Tibial nerve (tissue), 4 donors: ENCODE results near the gene GBA2. TPM values are rescaled to one million over a fixed set of nuclear protein-coding genes. Genes with fewer than 3 reads are reported as not detected.

Source experiments
- DNase-seq, 2 donors: peaks; one replicate each; pipeline ENCODE4 v3.0.0-alpha.2; 2019; ENCODE audit warnings: low spot score in 2 of 2
- H3K27ac ChIP-seq, 4 donors: fragments of 200-600 bp; sonication (generic) in 3 of 4; one replicate each; pipeline ENCODE4 v1.5.1; 2017 to 2019; ENCODE audit warnings: mild to moderate bottlenecking in 1 of 4
- H3K27me3 ChIP-seq, 2 donors: fragments of 200-600 bp; sonication (generic) in 1 of 2; one replicate each; pipeline versions ENCODE4 v1.5.1 to v1.6.0; 2017 to 2019
- H3K36me3 ChIP-seq, 3 donors: fragments of 200-600 bp; sonication (generic); one replicate each; pipeline ENCODE4 v1.5.1; 2018 to 2019
- H3K4me1 ChIP-seq, 4 donors: fragments of 200-600 bp; sonication (generic) in 3 of 4; one replicate each; pipeline ENCODE4 v1.5.1; 2017 to 2019
- H3K4me3 ChIP-seq, 4 donors: fragments of 200-600 bp; sonication (generic) in 3 of 4; one replicate each; pipeline ENCODE4 v1.5.1; 2017 to 2019; ENCODE audit warnings: mild to moderate bottlenecking in 1 of 4, moderate library complexity in 1 of 4
- H3K9me3 ChIP-seq, 4 donors: fragments of 200-600 bp; sonication (generic) in 3 of 4; one replicate each; pipeline ENCODE4 v1.5.1; 2017 to 2019
- EP300 ChIP-seq, 2 donors: sonication (generic); formaldehyde crosslinking; IDR thresholded peaks; one replicate each; pipeline ENCODE4 v1.6.1; 2017; ENCODE audit warnings: antibody characterized with exemption in 2 of 2, mild to moderate bottlenecking in 1 of 2
- POLR2A ChIP-seq, 2 donors: fragments of 450-650 bp; IDR thresholded peaks; one replicate each; pipeline ENCODE4 v1.6.1; 2017; ENCODE audit warnings: antibody characterized with exemption in 2 of 2, mild to moderate bottlenecking in 2 of 2, moderate library complexity in 2 of 2
- WGBS, 2 donors: methylation state at CpG; one replicate each; pipeline ENCODE4 v1.1.5; 2018; 5-methylcytosine and 5-hydroxymethylcytosine counted together
- total RNA-seq, 4 donors: library from RNA; depleted of rRNA; stranded (reverse); fragments of >200 nt; gene quantifications; one replicate each; pipeline ENCODE4 v1.1.0, GENCODE V29; 2016
- TF ChIP-seq, protein P1 (sequence below), 5 experiments: fragments of 200-600 bp in 3 of 5; fragments of 450-650 bp in 2 of 5; sonication (generic) in 3 of 5; IDR thresholded peaks; one replicate each; pipeline ENCODE4 v1.5.1; 2016 to 2019; ENCODE audit warnings: antibody characterized with exemption in 5 of 5, mild to moderate bottlenecking in 3 of 5, moderate library complexity in 2 of 5

Gene GBA2
- total RNA-seq, 4 donors from 2014 or later: 63.8 to 92.1 (median 66.1) TPM

DNA sequence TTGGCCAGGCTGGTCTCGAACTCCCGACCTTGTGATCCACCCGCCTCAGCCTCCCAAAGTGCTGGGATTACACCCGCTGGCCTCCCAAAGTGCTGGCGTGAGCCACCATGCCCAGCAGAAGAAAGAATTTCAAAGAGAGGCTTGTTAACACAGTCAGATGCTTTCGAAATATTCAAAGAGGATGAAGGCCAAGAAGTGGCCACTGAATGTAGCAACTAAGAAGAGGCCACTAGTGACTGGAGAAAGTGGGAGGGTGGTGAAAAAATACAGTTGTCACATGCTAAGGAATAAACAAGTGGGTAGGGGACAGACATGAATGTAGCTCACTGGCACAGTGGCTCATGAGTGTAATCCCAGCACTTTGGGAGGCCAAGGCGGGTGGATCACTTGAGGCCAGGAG lies 46.3 kb downstream of the GBA2 start:
- TF ChIP-seq EP300 (IDR thresholded peaks at IDR 0.05) (no peak), POLR2A (IDR thresholded peaks at IDR 0.05) (no peak)
- TF ChIP-seq, protein P1, sequence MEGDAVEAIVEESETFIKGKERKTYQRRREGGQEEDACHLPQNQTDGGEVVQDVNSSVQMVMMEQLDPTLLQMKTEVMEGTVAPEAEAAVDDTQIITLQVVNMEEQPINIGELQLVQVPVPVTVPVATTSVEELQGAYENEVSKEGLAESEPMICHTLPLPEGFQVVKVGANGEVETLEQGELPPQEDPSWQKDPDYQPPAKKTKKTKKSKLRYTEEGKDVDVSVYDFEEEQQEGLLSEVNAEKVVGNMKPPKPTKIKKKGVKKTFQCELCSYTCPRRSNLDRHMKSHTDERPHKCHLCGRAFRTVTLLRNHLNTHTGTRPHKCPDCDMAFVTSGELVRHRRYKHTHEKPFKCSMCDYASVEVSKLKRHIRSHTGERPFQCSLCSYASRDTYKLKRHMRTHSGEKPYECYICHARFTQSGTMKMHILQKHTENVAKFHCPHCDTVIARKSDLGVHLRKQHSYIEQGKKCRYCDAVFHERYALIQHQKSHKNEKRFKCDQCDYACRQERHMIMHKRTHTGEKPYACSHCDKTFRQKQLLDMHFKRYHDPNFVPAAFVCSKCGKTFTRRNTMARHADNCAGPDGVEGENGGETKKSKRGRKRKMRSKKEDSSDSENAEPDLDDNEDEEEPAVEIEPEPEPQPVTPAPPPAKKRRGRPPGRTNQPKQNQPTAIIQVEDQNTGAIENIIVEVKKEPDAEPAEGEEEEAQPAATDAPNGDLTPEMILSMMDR (IDR thresholded peaks at IDR 0.05): no peak
- H3K9me3 ChIP-seq: no peaks in the 10 kb centered on the region
- no peaks in the 10 kb centered on the region for H3K27me3 ChIP-seq
- peaks cover 17 to 100% (median 79%) of the 10 kb centered on the region in 3 donors for H3K36me3 ChIP-seq
- 89 to 97% methylated on average over 7 of the region's 7 CpGs for WGBS, 2 donors
- DNase-seq: no peak
- no peak overlapping the region for H3K4me3 ChIP-seq
- no peak overlapping the region for H3K27ac ChIP-seq
- peaks cover 0 to under 1% (median 0%) of the 10 kb centered on the region in 4 donors for H3K4me1 ChIP-seq

DNA sequence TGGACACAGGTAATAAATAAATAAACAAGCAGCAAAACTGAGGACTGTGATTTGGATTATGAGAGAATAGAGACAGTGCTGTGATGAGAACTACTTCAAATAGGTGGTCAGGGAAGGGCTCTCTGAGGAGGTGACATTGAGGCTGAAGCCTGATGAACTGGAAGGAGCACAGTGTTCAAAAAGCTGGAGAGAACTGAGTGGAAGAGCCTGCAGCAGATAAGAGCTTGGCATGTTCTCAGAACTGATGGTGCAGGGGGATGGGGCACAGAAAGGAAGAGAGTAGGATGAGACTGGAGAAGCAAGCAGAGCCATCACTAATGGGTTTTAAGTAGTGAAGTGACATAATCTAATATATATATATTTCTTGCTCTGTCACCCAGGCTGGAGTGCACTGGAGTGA lies 48.1 kb downstream of the GBA2 start:
- no peak overlapping the region for H3K27ac ChIP-seq
- TF ChIP-seq POLR2A (IDR thresholded peaks at IDR 0.05) (no peak), EP300 (IDR thresholded peaks at IDR 0.05) (no peak)
- TF ChIP-seq, protein P1 (IDR thresholded peaks at IDR 0.05): no peak
- no peaks in the 10 kb centered on the region for H3K9me3 ChIP-seq
- H3K36me3 ChIP-seq: peaks cover 12 to 99% (median 64%) of the 10 kb centered on the region in 3 donors
- no peak overlapping the region for H3K4me3 ChIP-seq
- peaks cover 0 to 18% (median 4%) of the 10 kb centered on the region in 4 donors for H3K4me1 ChIP-seq
- no peaks in the 10 kb centered on the region for H3K27me3 ChIP-seq
- DNase-seq: no peak

DNA sequence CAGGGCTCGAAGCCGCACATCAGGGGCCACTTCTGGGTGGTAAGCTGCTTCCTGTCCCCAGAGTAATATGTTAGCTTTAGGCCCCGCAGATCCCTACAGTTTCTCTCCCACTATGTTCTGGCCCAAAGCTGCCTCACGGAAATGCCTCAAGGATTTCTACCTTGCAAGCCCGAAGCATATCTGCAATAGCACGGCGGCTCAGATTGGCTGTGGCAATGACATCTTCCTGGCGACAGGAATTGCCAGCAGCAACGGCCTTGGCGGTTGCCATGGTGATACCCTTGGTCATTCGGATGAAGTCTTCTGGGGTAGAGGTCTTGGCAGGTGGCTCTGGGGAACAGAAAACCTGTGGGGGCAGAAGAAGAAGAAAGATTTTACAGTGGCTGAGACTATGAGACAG lies 49.0 kb downstream of the GBA2 start:
- Histone ChIP-seq H3K4me3 (no peak overlapping the region), H3K4me1 (peaks cover 0 to 21% (median 4%) of the 10 kb centered on the region in 4 donors), H3K36me3 (peaks cover 6 to 94% (median 58%) of the 10 kb centered on the region in 3 donors), H3K9me3 (no peaks in the 10 kb centered on the region), H3K27me3 (no peaks in the 10 kb centered on the region), H3K27ac (no peak overlapping the region)
- DNase-seq: no peak
- no peak for TF ChIP-seq EP300 (IDR thresholded peaks at IDR 0.05)
- TF ChIP-seq, protein P1 (IDR thresholded peaks at IDR 0.05): no peak
- TF ChIP-seq POLR2A (IDR thresholded peaks at IDR 0.05): no peak
- 83 to 85% methylated on average over 11 of the region's 11 CpGs for WGBS, 2 donors

DNA sequence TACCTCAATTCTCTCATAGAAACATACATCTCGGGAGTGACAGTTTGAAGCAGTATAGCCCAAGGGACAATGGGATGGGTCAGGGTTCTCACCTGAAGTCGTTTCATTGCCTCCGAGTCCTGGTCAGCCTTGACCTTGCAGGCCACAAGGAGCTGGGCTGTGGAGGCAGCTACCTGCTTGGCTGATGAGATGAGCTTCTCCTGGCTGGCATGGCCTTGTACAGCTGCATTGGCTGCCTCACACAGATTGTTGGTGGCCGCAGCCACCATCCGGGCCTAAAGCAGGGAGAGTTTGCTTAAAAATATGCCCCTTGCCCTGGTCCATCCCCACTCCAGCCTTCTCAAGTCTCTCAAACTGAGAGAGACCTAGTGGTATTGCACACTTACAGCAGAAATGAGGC lies 50.8 kb downstream of the GBA2 start:
- Histone ChIP-seq H3K36me3 (peaks cover 0 to 76% (median 41%) of the 10 kb centered on the region in 3 donors), H3K27me3 (no peaks in the 10 kb centered on the region), H3K9me3 (no peaks in the 10 kb centered on the region), H3K4me3 (no peak overlapping the region), H3K4me1 (peaks cover 0 to 29% (median 4%) of the 10 kb centered on the region in 4 donors), H3K27ac (no peak overlapping the region)
- WGBS, 2 donors: 81 to 92% methylated on average over 5 of the region's 5 CpGs
- no peak for DNase-seq
- no peak for TF ChIP-seq POLR2A (IDR thresholded peaks at IDR 0.05)
- TF ChIP-seq, protein P1 (IDR thresholded peaks at IDR 0.05): no peak
- TF ChIP-seq EP300 (IDR thresholded peaks at IDR 0.05): no peak

DNA sequence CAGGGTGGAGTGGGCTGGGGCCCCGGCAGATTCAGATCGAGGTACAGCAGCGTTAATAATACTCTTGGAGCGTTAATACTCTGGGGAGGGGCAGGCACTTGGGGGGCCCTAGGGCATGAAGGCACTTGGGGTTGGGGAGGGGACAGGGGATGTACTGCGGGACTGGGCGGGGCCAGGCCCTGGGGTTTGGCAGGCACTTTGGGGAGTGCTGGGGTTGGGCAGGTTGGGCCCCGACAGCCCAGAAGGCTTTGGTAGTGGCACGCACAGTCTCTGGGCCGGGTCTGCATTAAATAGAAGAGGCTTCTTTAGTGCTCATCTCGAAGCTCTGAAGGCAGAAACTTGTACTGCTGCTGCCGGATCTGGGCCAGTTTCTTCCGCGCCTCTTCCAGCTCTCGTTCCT lies 51.5 kb downstream of the GBA2 start:
- peaks cover 0 to 29% (median 4%) of the 10 kb centered on the region in 4 donors for H3K4me1 ChIP-seq

More for the DNA sequence above, 51.5 kb downstream of the GBA2 start:
- H3K4me3 ChIP-seq: no peak overlapping the region
- no peaks in the 10 kb centered on the region for H3K27me3 ChIP-seq
- H3K9me3 ChIP-seq: no peaks in the 10 kb centered on the region
- H3K27ac ChIP-seq: peak overlapping the region in 2 of 4 donors; percentile 55 to 81
- TF ChIP-seq EP300 (IDR thresholded peaks at IDR 0.05) (no peak), POLR2A (IDR thresholded peaks at IDR 0.05) (no peak)
- TF ChIP-seq, protein P1 (IDR thresholded peaks at IDR 0.05): no peak
- 71 to 76% methylated on average over 14 of the region's 14 CpGs for WGBS, 2 donors
- peaks cover 0 to 69% (median 33%) of the 10 kb centered on the region in 3 donors for H3K36me3 ChIP-seq
- DNase-seq: no peak
